Calu3 (cell line): Measurements from ENCODE around the gene SCARB1. TPM values are rescaled to one million over a fixed set of nuclear protein-coding genes. Genes with fewer than 3 reads are reported as not detected.

Experiments used
- BruUV-seq: library from RNA; stranded (reverse); fragments of 400-500 nt; replicated peaks from 2 replicates; lab custom pipeline; 2021; lab: Mats Ljungman, UMichigan
- CTCF ChIA-PET: fragments of 300-600 bp; sonication (Branson Sonifier 250); formaldehyde crosslinking; loops from one replicate; lab custom pipeline; 2022; ENCODE audit warnings: antibody characterized with exemption; lab: Charles Lee
- DNase-seq: peaks from one replicate; pipeline ENCODE4 v3.0.0; 2022
- H3K27ac Mint-ChIP-seq: one replicate; pipeline ENCODE4 v1.8.0; 2022; ENCODE audit warnings: mixed read lengths; ENCODE audit not compliant: unreplicated experiment
- H3K27me3 Mint-ChIP-seq: one replicate; pipeline ENCODE4 v1.8.0; 2022; ENCODE audit warnings: mixed read lengths; ENCODE audit not compliant: unreplicated experiment
- H3K36me3 Mint-ChIP-seq: one replicate; pipeline ENCODE4 v1.8.0; 2022; ENCODE audit warnings: mild to moderate bottlenecking, moderate library complexity, mixed read lengths; ENCODE audit not compliant: insufficient read depth, unreplicated experiment
- H3K4me1 Mint-ChIP-seq: one replicate; pipeline ENCODE4 v1.8.0; 2022; ENCODE audit warnings: mild to moderate bottlenecking, low read depth, mixed read lengths; ENCODE audit not compliant: unreplicated experiment
- H3K4me3 Mint-ChIP-seq: one replicate; pipeline ENCODE4 v1.8.0; 2022; ENCODE audit warnings: mild to moderate bottlenecking, low read depth, moderate library complexity, mixed read lengths; ENCODE audit not compliant: unreplicated experiment
- H3K9me3 Mint-ChIP-seq: one replicate; pipeline ENCODE4 v1.8.0; 2022; ENCODE audit warnings: low read depth, mixed read lengths; ENCODE audit not compliant: unreplicated experiment
- intact Hi-C: fragments of 100-400 bp; cut with micrococcal nuclease; formaldehyde crosslinking; loops from one replicate; pipeline ENCODE4 v1.10.0; 2022; ENCODE audit not compliant: unreplicated experiment
- total RNA-seq: library from RNA; stranded (reverse); gene quantifications from 2 replicates; pipeline ENCODE4 v1.2.3, GENCODE V29; 2022
- TF ChIP-seq, protein P1 (sequence below): fragments of 200-600 bp; IDR thresholded peaks from one replicate; pipeline ENCODE4 v1.8.0; 2022; ENCODE audit warnings: antibody characterized with exemption; ENCODE audit not compliant: unreplicated experiment

SCARB1 gene
- total RNA-seq, 1 experiment from 2014 or later = 51.6 TPM

DNA sequence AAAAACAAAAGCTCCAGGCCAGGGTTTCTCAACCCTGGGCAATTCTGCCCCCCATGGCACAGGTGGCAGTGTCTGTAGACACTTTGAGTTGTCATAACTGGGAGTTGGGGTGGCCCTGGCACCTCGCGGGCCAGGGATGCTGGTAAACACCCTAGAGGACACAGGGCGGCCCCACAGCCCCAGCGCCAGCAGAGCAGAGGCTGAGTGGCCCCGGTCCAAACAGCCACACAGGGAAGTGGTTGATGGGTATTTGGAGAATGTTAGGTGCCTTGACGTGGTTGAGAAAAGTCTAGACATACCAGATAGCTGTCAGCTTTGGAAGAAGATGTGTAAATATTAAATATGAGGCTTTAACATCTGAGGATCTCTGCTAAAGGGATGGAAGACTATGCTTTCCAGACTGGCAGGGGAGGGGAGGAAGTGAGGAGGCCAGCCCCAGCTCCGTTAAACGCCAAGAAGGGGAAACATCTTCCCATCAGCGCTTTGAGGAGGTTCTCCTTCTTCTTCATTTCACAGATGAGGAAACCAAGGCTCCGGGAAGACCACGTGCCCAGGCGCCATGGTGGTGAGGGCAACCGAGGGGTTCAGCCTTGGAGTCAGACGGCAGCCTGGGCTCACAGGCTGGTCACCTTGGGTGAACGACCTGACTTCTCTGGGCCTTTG, 103.7 kb downstream of the SCARB1 start:
- Mint-ChIP-seq H3K4me1 (peaks cover 35% of the 10 kb centered on the region), H3K4me3 (no peak overlapping the region), H3K27ac (peak overlapping the region; percentile 50), H3K27me3 (no peaks in the 10 kb centered on the region), H3K9me3 (peaks cover 3% of the 10 kb centered on the region), H3K36me3 (peaks cover 11% of the 10 kb centered on the region)
- CTCF ChIA-PET = interaction anchor here (0.6 to 2.1 kb wide), 3 partner anchors 12 to 144 kb away, joined by 4 to 6 read pairs (median 6); no protein-coding TSS in a partner anchor
- intact Hi-C loops = loop anchor here (5.0 to 10.0 kb wide), 2 partner anchors 78 to 415 kb away; no protein-coding TSS in a partner anchor
- no TSS peak for BruUV-seq
- peak; percentile 57 for DNase-seq
- TF ChIP-seq, protein P1, sequence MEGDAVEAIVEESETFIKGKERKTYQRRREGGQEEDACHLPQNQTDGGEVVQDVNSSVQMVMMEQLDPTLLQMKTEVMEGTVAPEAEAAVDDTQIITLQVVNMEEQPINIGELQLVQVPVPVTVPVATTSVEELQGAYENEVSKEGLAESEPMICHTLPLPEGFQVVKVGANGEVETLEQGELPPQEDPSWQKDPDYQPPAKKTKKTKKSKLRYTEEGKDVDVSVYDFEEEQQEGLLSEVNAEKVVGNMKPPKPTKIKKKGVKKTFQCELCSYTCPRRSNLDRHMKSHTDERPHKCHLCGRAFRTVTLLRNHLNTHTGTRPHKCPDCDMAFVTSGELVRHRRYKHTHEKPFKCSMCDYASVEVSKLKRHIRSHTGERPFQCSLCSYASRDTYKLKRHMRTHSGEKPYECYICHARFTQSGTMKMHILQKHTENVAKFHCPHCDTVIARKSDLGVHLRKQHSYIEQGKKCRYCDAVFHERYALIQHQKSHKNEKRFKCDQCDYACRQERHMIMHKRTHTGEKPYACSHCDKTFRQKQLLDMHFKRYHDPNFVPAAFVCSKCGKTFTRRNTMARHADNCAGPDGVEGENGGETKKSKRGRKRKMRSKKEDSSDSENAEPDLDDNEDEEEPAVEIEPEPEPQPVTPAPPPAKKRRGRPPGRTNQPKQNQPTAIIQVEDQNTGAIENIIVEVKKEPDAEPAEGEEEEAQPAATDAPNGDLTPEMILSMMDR = no peak

DNA sequence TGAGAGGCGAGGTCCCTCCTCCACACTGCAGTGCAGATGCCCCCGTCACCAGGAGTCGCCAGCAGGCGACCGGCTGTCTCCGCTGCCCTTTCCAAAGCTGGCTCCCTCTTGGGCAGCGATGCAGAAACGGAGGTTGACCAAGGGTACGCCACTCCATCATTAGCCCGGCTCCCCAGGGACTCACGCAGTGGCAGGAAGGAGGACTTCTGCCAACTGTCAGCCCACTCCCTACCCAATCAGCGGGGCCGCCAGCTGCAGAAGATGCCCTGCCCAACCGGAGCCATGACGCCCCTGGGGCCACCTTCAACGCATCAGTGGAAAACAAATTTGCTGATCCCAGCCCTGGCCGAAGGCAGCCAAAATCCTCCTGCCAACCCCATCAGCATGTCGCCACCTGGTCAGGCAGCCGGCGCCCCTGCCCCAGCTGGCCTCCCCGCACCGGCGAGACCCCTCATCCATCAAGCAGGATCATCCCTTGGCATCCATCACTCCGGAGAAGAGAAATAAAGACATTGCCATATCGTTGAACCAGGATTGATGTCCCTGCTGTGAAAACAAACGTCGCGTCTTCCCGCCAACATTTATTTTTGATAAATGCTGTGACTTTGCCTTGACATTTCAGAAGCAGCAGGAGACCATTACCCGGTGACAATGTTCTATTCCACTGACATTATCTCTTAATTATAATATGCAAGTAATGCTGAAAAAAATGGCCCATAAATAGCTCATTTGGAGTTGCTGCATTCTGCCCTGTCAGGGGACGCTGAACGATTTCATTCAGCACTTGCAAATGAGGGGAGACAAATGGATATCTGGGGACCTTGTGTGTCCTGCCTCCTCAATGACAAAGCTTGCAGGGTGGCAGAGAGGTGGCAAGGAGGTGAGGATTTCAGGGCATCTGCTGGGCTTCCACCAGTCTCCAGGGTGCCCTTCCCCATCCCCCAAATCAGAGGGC, 105.1 kb downstream of the SCARB1 start:
- peaks cover 11% of the 10 kb centered on the region for H3K36me3 Mint-ChIP-seq
- TF ChIP-seq, protein P1 = no peak
- BruUV-seq = no TSS peak
- peaks cover 35% of the 10 kb centered on the region for H3K4me1 Mint-ChIP-seq
- H3K27me3 Mint-ChIP-seq = no peaks in the 10 kb centered on the region
- H3K9me3 Mint-ChIP-seq = no peaks in the 10 kb centered on the region
- no peak overlapping the region for H3K4me3 Mint-ChIP-seq
- no peak overlapping the region for H3K27ac Mint-ChIP-seq
- intact Hi-C loops = no loop called here
- CTCF ChIA-PET = interaction anchor here (0.6 to 2.1 kb wide), 2 partner anchors 11 to 1003 kb away, joined by 4 to 6 read pairs; no protein-coding TSS in a partner anchor
- DNase-seq = no peak

DNA sequence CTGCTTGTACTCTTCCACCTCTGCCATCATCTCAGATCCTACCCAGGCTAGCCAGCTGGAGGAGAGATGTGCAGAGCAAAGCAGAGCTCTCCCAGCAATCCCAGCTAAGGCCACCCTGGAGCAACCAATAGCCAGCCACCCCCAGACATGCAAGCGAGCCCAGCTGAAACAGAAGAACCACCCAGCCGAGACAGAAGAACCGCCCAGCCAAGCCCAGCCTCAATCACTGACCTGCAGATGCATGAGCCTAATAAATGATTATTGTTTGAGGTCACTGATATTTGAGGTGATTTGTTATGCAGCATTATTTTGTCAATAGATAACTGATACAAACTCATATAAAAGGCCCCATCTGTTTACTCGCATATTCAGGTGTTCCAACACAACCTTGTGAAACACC, 106.3 kb downstream of the SCARB1 start:
- H3K27ac Mint-ChIP-seq = no peak overlapping the region
- DNase-seq = no peak
- CTCF ChIA-PET = interaction anchor here (1.0 kb wide), 1 partner anchor 10 kb away, joined by 3 read pairs; no protein-coding TSS in a partner anchor

DNA sequence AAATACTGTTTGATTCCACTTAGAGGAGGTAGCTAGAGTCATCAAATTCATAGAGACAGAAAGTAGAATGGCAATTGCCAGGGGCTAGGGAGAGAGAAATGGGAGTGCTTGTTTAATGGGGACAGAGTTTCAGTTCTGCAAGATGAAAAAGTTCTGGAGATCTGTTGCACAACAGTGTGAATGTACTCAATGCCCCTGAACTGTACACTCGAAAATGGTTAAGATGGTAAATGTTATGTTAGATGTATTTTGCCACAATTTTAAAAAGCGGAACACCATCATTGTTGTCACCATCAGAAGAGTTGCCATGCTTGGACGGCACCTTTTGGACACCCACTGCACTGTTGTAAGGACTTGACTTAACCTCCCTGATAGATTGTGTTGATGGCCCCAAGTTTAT, 106.9 kb downstream of the SCARB1 start:
- Mint-ChIP-seq H3K36me3 (peaks cover 15% of the 10 kb centered on the region), H3K9me3 (no peaks in the 10 kb centered on the region), H3K27me3 (no peaks in the 10 kb centered on the region), H3K4me3 (no peak overlapping the region), H3K4me1 (peaks cover 39% of the 10 kb centered on the region), H3K27ac (no peak overlapping the region)
- BruUV-seq = no TSS peak
- no peak for DNase-seq
- TF ChIP-seq, protein P1 = no peak
- CTCF ChIA-PET = interaction anchor here (1.0 kb wide), 1 partner anchor 9 kb away, joined by 3 read pairs; no protein-coding TSS in a partner anchor
- intact Hi-C loops = no loop called here

More for the DNA sequence above, 106.3 kb downstream of the SCARB1 start:
- H3K9me3 Mint-ChIP-seq = no peaks in the 10 kb centered on the region
- TF ChIP-seq, protein P1 = no peak
- intact Hi-C loops = no loop called here
- no peak overlapping the region for H3K4me3 Mint-ChIP-seq
- H3K4me1 Mint-ChIP-seq = peaks cover 39% of the 10 kb centered on the region
- H3K36me3 Mint-ChIP-seq = peaks cover 15% of the 10 kb centered on the region
- BruUV-seq = no TSS peak
- no peaks in the 10 kb centered on the region for H3K27me3 Mint-ChIP-seq
